MM.1S (cell line): Measurements from ENCODE around the gene MEGF6.

ENCODE experiments used
- DNase-seq: peaks from one replicate; pipeline ENCODE4 v3.0.0-alpha.2; 2015
- H2AFZ ChIP-seq: fragments of 300-600 bp; sonication (generic); 2 replicates; pipeline ENCODE4 v1.6.0; 2016; ENCODE audit warnings: antibody characterized with exemption, low read length
- H3F3A ChIP-seq: fragments of 300-600 bp; sonication (generic); 2 replicates; pipeline ENCODE4 v1.6.1; 2016; ENCODE audit warnings: mild to moderate bottlenecking, antibody characterized with exemption, low read length, moderate library complexity, mixed read lengths; ENCODE audit not compliant: insufficient read depth
- H3K27ac ChIP-seq: fragments of 300-600 bp; sonication (generic); 2 replicates; pipeline ENCODE4 v1.5.1; 2016; ENCODE audit warnings: mild to moderate bottlenecking, low read length
- H3K27me3 ChIP-seq: fragments of 300-600 bp; sonication (generic); replicated peaks from 2 replicates; pipeline ENCODE4 v1.6.0; 2016; ENCODE audit warnings: low read length; ENCODE audit not compliant: insufficient read depth
- H3K36me3 ChIP-seq: fragments of 300-600 bp; sonication (generic); replicated peaks from 2 replicates; pipeline ENCODE4 v1.6.1; 2016; ENCODE audit warnings: mild to moderate bottlenecking, low read length, mixed read lengths; ENCODE audit not compliant: insufficient read depth
- H3K4me1 ChIP-seq: fragments of 300-600 bp; sonication (generic); 2 replicates; pipeline ENCODE4 v1.6.1; 2016; ENCODE audit warnings: low read length, mixed read lengths
- H3K4me2 ChIP-seq: fragments of 300-600 bp; sonication (generic); 2 replicates; pipeline ENCODE4 v1.6.0; 2016; ENCODE audit warnings: low read depth, low read length
- H3K4me3 ChIP-seq: fragments of 300-600 bp; sonication (generic); 2 replicates; pipeline ENCODE4 v1.5.1; 2016; ENCODE audit warnings: low read length, mixed read lengths
- H3K79me2 ChIP-seq: fragments of 300-600 bp; sonication (generic); 2 replicates; pipeline ENCODE4 v1.6.1; 2016; ENCODE audit warnings: mixed run types, low read length, mixed read lengths
- H3K9ac ChIP-seq: fragments of 300-600 bp; sonication (generic); 2 replicates; pipeline ENCODE4 v1.6.1; 2016; ENCODE audit warnings: low read length, mixed read lengths
- H3K9me2 ChIP-seq: fragments of 300-600 bp; sonication (generic); replicated peaks from 2 replicates; pipeline ENCODE4 v1.6.1; 2016; ENCODE audit warnings: mild to moderate bottlenecking, low read length, mixed read lengths; ENCODE audit not compliant: insufficient read depth
- H3K9me3 ChIP-seq: fragments of 300-600 bp; sonication (generic); replicated peaks from 2 replicates; pipeline ENCODE4 v1.6.1; 2016; ENCODE audit warnings: mild to moderate bottlenecking, low read length, mixed read lengths; ENCODE audit not compliant: insufficient read depth
- H4K20me1 ChIP-seq: fragments of 300-600 bp; sonication (generic); 2 replicates; pipeline ENCODE4 v1.6.1; 2016; ENCODE audit warnings: mild to moderate bottlenecking, low read length, moderate library complexity, mixed read lengths; ENCODE audit not compliant: insufficient read depth
- CTCF ChIP-seq: fragments of 300-600 bp; sonication (generic); IDR thresholded peaks from 2 replicates; pipeline ENCODE4 v1.5.1; 2016; ENCODE audit warnings: antibody characterized with exemption, low read length, mixed read lengths
- EZH2 ChIP-seq: fragments of 300-600 bp; sonication (generic); optimal IDR thresholded peaks from 2 replicates; pipeline ENCODE3; 2017; ENCODE audit warnings: low read depth, mild to moderate bottlenecking, antibody characterized with exemption, low read length, mixed read lengths
- EZH2phosphoT487 ChIP-seq: fragments of 300-600 bp; sonication (generic); IDR thresholded peaks from 2 replicates; pipeline ENCODE4 v1.6.1; 2018; ENCODE audit warnings: antibody characterized with exemption, low read length

MEGF6 gene

GRCh38 chr1:3547055-3548005, 64.0 kb downstream of the MEGF6 start:
- Histone ChIP-seq H3K27me3 (peaks cover 98% of the 10 kb centered on the region), H3K9me2 (no peaks in the 10 kb centered on the region), H3K9me3 (no peaks in the 10 kb centered on the region), H3K9ac (no peak overlapping the region), H3K79me2 (no peaks in the 10 kb centered on the region), H2AFZ (no peak overlapping the region), H3K4me1 (no peaks in the 10 kb centered on the region), H4K20me1 (no peaks in the 10 kb centered on the region), H3K27ac (no peak overlapping the region), H3K36me3 (no peaks in the 10 kb centered on the region), H3K4me2 (no peak overlapping the region), H3K4me3 (no peak overlapping the region), H3F3A (no peaks in the 10 kb centered on the region)
- no peak for DNase-seq
- no peak for TF ChIP-seq CTCF
- no peak for TF ChIP-seq EZH2
- TF ChIP-seq EZH2phosphoT487, result no peak

DNA sequence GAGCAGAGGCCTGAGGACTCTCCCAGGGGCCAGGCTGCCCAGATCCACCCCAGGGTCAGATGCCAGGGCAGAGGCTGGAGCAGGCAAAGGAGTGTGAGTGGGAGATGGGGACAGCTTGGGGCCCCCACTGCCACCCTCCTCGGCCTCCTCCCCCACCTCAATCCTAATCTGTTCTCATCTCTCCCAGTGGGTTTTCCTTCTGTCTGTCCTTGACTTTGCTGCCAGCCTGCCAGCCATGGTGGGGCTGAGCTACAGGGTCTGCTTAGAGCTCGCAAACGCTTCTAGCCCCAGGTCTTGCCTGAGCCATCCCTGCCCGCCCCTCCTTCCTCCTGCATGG, 65.3 kb downstream of the MEGF6 start:
- H3F3A ChIP-seq, result no peaks in the 10 kb centered on the region
- H4K20me1 ChIP-seq, result no peaks in the 10 kb centered on the region
- peaks cover 98% of the 10 kb centered on the region for H3K27me3 ChIP-seq
- no peaks in the 10 kb centered on the region for H3K9me2 ChIP-seq
- H3K9ac ChIP-seq, result no peak overlapping the region
- H3K27ac ChIP-seq, result no peak overlapping the region
- no peaks in the 10 kb centered on the region for H3K36me3 ChIP-seq
- H3K4me1 ChIP-seq, result no peaks in the 10 kb centered on the region
- H3K4me2 ChIP-seq, result no peak overlapping the region
- TF ChIP-seq EZH2phosphoT487, result no peak
- no peak for TF ChIP-seq EZH2
- no peak for TF ChIP-seq CTCF
- H2AFZ ChIP-seq, result no peak overlapping the region
- no peak for DNase-seq
- no peak overlapping the region for H3K4me3 ChIP-seq
- H3K79me2 ChIP-seq, result no peaks in the 10 kb centered on the region
- H3K9me3 ChIP-seq, result no peaks in the 10 kb centered on the region

DNA sequence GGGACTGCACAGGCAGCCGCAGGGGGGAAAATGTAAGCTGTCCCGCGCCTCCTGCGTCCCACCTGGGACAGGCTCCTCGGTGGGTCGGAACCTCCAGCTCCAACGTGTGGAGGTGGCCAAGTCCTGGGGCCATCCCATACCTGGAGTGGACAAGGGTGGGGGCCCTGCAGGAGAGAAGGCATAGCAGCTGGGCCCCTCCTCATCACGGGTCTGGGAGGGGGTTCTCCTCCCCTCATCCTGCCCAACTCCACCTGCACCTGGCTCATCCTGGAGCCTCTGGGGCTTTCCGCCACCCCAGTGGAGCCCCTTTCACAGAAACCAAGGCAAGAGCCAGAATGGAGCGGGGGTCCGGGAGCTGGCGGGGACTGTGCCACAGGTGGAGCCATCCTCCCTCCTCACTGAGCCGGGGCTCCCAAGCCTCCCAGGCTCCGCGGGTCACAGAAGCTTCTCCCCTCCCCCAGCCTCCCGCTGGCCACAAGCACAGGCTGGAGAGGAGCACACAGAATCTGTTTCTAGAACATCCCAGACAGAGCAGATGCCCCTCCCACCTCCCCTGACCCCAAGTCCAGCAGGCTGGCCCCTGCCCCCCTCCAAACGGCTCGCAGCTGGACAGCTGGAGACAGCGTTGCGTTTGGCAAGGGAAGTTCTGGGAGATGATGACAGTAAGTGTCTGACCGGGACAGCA, 65.8 kb downstream of the MEGF6 start:
- no peaks in the 10 kb centered on the region for H3F3A ChIP-seq
- no peaks in the 10 kb centered on the region for H3K9me3 ChIP-seq
- no peak overlapping the region for H3K9ac ChIP-seq
- H3K79me2 ChIP-seq, result no peaks in the 10 kb centered on the region
- no peak overlapping the region for H2AFZ ChIP-seq
- H3K4me2 ChIP-seq, result no peak overlapping the region
- no peak overlapping the region for H3K4me3 ChIP-seq
- no peaks in the 10 kb centered on the region for H3K4me1 ChIP-seq
- no peak overlapping the region for H3K27ac ChIP-seq
- DNase-seq, result no peak
- H3K9me2 ChIP-seq, result no peaks in the 10 kb centered on the region
- H4K20me1 ChIP-seq, result no peaks in the 10 kb centered on the region
- TF ChIP-seq CTCF (no peak), EZH2phosphoT487 (no peak), EZH2 (no peak)
- H3K27me3 ChIP-seq, result peaks cover 98% of the 10 kb centered on the region
- no peaks in the 10 kb centered on the region for H3K36me3 ChIP-seq
